Measurements from ENCODE around the gene COMMD3.
A peak's percentile ranks its signal among the peaks of the same experiment; 100 is the strongest.
"Not testable (repeated sequence)": the region's sequence is repeated elsewhere in the genome, so short reads cannot be mapped to it uniquely, and the experiment has no call there.

COMMD3 gene

DNA sequence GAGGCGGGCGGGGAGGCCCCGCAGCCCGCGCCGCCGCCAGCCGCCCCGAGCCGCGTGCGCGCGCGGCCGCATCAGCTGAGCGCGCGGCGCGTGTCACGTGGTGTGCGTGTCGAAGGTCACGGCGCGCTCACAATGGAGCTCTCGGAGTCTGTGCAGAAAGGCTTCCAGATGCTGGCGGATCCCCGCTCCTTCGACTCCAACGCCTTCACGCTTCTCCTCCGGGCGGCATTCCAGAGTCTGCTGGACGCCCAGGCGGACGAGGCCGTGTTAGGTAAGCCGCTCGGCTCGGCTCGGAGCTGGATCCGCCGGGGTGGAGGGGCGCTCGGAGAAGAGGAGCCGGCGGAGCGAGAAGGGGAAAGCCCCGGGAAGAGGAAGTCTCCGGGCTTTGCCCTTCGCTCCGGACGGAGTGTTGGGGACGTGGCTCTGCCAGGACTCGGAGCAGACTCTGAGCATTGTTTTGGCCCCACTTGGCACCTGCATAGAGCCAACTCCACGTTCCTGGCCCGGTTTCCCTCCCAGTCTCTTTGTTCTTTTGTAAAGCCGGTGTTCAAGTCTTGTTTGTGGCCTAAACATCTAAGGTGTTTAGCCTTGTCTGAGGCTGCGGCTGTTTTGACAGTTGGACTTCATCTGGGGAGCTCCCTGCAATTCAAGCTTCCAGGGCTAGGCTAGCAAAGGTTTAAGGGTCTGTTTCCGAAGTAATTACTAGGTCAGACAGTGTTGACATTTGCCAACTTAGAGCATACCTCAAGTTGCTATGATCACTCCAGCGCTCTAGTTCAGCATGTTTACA lies at the start of gene COMMD3:
TSS of gene COMMD3 (plus strand) at position 103 of the 790 bp plus-strand sequence. CDS start at position 133, 30 bp downstream.
- peak; percentile 74 for DNase-seq

DNA sequence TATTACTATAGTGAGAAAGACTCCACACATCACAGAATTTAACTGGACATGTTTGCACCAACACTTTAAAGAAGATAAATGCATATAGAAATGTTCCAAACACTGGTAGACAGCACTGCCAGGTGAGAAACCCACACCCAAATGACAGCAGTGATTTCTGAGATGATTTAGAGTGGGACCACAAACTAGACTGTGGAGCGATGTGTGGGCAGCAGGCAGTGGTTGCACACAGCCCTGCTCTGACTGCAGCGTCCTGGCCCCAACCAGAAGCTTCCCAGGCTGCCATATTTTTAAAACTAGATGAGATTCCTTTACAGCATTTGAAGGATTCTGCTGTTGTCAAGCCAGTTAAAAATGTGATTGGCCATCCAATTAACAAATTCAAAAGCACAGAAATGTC lies 47.7 kb upstream of the COMMD3 start:
- DNase-seq, result no peak

DNA sequence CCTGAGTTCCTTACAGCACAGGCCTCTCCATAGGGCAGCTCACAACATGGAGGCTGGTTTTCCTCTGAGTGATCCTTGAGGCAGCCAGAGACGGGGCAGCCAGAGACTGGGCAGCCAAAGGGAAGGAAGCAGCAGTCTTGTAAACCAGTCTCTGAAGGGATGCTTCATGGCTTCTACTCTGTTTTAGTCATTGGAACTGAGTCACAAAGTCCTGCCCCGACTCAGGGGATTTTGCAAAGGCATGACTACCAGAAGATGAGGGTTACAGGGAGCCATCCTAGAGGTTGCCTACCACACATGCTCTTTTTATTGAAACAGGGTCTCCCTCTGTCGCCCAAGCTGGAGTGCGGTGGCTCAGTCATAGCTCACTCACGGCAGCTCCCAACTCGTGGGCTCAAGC lies 44.4 kb upstream of the COMMD3 start:
- DNase-seq, result no peak

DNA sequence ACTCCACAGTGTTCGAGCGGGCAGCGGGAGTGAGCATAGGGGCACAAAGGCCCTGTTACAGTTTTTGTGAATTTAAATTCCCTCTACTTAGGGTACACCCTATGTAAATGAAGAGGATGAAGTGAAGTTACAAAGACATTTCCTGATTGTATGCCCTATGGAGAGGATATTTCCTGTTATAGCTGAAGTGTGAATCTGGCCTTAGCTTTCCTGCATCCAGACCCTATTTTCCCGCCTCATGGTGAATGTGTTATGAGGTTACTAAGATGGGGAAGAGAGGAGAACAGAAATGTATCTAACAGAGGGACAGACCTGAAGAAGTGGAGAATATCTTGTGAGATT lies 37.8 kb upstream of the COMMD3 start:
- DNase-seq, result no peak

DNA sequence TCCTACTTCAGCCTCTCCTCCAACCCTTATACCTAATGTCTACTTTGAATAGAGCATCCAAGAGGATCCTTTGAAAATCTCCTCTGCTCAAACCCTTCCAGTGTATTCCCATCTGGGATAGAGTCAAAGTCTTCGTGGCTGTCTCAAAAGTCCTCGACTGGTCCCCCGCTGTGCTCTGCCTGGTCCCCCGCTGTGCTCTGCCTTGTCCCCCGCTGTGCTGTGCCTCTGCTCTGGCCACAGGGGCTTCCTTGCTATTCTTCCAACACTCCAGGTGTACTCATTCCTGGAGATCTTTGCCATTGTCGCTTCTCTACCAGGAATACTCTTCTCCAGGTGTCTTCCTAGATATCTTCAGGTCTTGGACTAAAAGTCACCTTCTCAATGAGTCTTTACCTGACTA lies 36.1 kb upstream of the COMMD3 start:
- DNase-seq, result no peak

DNA sequence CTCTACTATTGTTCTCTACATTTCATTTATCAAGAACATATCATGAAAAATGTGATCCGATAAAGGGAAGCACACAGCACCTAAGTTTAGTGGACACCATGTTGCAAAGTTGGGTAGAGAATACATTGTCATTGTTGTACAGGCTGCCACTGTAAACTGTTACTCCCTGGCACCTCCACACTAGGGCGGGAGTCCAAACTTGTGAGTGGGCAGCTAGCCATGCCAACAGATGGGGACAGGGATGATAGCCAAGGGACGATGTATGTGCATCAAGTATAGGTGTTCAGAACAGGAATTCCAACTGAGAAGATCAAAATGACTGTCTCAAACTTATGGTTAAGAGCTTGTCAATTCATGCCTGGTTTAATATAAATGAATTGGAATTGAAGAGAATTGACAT lies 31.1 kb upstream of the COMMD3 start:
- no peak for DNase-seq

DNA sequence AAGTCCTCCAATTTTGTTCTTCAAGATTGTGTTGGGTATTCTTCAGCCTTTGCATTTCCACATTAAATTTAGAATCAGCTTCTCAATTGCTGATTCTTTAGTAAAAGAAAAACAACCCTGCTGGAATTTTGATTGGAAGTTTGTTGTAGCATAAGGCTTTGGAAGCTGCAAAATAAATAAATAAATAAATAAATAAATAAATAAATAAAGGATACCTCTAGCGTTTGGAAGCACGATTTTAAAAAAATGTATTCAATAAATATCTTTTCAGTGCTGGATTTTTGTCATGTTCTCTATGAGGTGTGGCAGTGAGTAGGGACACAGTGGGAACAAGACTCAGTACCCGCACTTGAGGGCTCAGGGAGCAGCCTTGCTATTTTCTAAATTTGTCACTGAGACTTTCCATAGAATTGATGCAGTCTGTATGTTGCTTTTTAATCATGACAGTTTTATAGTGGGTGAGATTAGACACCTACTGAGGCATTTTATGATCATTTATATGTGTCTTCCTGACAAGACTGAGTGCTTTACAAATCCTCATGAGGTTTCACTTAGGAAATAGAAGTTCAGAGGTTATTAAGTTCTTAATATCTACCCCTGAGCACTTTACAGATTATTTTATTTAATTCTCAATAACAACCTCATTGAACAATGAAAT lies 22.3 kb upstream of the COMMD3 start:
- no peak for DNase-seq

- DNase-seq, result no peak
These were observed 21.5 kb upstream of the COMMD3 start for GRCh38 chr10:22294694-22295093.

DNA sequence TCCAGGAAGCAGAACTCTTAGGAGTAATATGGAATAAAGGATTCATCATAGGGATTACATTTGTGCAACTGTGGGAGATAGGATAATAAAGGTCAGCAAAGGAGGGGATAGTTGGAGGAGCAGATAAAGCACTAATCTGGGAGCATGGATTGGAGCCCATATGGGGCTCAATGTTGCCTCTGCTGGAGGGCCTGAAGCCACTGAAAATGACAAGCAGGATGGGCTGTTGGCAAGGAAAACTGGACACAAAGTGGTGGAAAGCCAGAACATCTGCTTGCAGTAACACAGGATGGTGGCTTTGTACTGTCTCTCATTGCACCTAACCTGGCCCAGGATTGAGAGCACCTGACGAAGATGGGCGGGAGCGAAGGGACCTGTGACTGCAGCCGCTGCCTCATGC lies 15.0 kb upstream of the COMMD3 start:
- DNase-seq, result no peak

GRCh38 chr10:22303461-22303860 lies 12.7 kb upstream of the COMMD3 start:
- no peak for DNase-seq

GRCh38 chr10:22305721-22306120 lies 10.5 kb upstream of the COMMD3 start:
- DNase-seq, result no peak

GRCh38 chr10:22308390-22308789 lies 7.8 kb upstream of the COMMD3 start:
- no peak for DNase-seq

DNA sequence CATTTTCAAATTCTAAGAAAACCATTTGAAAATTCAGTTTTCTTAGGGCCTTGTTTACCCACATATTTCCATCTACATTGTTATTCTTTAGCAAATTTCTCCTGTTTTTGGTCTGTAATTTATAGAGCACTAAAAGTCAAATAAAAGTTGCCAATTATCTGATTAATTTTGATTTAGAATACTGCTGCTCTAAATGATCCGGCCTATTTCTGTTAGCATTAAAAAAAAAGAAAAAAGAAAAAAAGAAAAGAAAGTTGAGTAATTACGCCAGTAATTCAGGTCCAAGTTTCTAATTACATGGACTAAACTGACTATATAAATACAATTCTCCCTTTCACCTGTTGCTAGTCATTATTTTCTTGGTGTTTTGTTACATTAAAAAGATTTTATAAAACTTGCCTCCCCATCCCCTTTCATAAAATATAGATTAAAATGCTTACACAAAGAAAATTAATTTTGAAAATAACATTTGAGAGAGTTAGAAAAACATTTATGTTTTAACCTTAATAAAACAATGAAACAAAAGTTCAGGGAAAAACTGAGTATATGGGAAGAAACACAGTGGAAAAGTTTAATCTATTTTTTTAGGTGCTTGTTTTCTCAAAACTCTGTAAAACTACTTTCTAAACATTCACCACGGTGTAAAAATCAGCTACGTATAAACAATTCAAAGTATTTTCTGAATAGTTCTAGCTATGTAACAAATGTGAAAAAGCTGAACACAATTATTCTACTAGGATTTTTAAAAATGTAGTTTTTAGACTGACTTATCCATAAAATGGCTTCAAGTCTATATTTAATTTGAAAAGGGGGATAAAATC lies 6.8 kb upstream of the COMMD3 start:
- DNase-seq, result no peak

GRCh38 chr10:22310012-22310411 lies 6.2 kb upstream of the COMMD3 start:
- DNase-seq, result not testable (repeated sequence)

DNA sequence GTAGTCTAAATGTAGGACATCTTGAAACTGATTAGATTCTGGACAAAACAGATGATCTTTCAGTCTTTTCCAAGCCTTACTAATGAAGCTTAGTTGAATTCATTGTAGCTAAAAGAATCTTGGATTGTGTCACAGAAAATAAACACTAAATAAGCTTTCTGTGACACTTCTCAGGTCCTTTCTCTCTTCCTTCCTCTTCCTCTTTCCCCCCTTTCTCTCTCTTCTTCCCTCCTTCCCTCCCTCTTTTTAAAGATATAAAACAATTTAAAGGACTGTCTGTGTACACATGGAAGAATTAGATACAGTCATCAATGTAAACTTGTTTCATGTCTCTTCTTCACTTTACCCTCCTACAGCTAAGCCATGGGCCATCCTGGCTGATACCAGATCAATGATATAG lies 5.3 kb upstream of the COMMD3 start:
- no peak for DNase-seq

DNA sequence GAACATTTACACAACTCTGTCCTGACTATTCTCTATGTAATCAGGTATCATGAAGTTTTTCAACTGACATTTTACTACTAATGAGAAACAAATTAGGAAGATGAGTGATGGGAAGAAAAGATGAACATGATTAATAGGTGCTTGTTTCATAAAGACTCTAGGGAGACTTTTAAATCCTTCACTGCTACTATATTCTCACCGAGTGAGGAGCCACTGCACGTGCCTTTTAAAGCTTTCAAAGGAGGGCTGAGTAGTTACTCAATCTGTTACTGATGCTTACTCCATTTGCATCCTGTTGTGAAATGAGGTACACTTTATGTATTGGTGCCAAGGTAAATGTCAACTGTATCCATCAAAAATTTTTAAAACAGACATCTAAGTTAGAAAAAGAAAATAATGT lies 1.3 kb upstream of the COMMD3 start:
- no peak for DNase-seq

GRCh38 chr10:22315455-22316285 lies 518 bp upstream of the COMMD3 start:
- no peak for DNase-seq

GRCh38 chr10:22317076-22317370 lies 835 bp downstream of the COMMD3 start:
- DNase-seq, result no peak

- DNase-seq, result no peak
These were observed 1.8 kb downstream of the COMMD3 start for GRCh38 chr10:22317771-22318565.

DNA sequence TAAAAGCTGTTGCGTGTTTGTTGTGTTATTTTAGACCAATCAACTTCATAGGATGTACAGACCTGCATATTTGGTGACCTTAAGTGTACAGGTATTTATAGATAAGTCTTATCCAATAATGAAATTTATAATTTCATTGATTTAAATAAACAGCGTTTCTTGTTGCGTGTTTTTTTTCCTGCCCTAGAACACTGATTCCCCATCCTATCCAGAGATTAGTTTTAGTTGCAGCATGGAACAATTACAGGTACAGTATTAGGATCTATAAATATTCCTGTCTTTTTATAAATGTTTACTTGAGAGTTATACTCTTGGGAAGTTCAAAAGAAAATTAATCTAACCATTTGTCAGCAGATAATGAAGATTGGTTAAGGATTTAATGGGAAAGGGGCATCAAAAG lies 2.6 kb downstream of the COMMD3 start:
- no peak for DNase-seq

- DNase-seq, result no peak
These were observed 3.4 kb downstream of the COMMD3 start for GRCh38 chr10:22319547-22319979.

- DNase-seq, result peak; percentile 19
These were observed 3.9 kb downstream of the COMMD3 start for GRCh38 chr10:22319980-22320558.
